CD4-positive, alpha-beta T cell treated with Interferon gamma for 1 hour (primary cell): Measurements from ENCODE around the gene FAM98A.

Experiments used
- DNase-seq: peaks from one replicate; pipeline ENCODE4 v3.0.0-alpha.2; 2020

The FAM98A gene

DNA sequence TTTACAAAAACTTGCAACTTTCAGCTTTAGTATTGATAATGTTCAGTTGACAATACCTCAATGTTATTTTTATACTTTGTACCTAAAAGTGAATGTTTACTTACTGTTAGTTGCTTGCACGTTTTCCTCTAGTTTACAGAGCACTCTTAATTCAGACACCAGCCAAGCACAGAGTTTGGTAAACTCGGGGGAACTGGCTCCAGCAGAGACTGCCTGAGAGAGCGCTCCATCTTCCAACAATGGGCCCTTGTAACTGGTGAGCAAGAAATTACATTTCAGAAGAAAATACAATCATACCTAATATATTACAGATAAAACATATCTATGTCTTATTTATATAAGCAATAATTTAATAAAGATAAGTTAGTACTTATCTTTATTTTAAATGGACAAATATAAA lies 3.7 kb downstream of the FAM98A start:
- no peak for DNase-seq

DNA sequence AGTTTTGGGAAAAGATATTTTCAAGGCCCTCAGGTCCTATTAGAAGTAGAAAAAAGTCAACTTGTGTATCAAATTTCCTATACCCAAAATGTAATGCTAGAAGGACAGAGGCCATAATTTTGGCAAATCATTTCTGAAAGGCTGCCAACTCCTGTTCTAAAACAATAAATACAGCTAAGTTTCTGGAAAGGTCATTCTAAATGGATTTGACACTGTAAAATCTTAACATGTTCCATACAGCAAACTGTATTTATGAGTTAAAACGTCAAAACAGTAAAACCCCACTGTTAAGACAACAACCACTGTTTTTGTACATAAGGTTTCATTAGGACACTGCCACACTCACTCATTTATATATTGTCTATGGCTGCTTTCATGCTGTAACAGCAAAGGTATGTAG lies 9.7 kb downstream of the FAM98A start:
- no peak for DNase-seq

DNA sequence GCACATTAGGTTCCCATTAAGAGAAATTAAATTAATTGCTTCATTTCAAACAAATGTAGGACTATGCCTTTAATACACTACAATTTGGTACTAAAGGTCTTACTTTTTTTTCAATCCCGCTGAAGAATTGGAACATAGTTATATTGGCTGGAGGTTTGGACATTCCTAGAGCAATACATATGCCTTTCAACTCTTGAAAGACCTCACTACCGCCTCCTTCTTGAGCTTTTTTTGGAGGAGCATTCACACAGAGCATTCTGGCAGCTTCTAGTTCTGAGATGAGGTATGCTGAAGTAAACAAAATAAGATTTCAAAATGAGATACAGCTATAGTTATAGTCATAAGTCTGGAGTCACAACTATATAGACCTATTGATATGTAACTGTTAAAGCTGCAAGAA lies 10.9 kb downstream of the FAM98A start:
- DNase-seq = no peak

DNA sequence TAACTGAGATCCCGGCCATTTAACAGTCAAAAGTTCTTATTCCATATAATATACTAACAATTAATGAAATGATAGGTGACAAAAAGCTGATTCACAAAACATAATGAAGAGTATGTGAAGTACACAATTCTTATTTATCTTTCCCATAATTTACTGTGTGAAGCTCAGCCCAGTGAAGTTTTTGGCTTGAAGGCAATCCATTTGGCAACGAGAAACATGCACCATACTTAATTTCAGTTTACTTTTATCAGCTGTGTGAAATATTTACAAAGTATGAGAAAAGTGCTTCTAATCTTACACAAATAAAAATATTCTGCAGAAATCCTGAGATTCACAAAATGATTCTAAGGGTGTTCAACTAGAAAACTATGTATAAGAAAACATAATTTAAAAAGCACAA lies 12.3 kb downstream of the FAM98A start:
- no peak for DNase-seq

DNA sequence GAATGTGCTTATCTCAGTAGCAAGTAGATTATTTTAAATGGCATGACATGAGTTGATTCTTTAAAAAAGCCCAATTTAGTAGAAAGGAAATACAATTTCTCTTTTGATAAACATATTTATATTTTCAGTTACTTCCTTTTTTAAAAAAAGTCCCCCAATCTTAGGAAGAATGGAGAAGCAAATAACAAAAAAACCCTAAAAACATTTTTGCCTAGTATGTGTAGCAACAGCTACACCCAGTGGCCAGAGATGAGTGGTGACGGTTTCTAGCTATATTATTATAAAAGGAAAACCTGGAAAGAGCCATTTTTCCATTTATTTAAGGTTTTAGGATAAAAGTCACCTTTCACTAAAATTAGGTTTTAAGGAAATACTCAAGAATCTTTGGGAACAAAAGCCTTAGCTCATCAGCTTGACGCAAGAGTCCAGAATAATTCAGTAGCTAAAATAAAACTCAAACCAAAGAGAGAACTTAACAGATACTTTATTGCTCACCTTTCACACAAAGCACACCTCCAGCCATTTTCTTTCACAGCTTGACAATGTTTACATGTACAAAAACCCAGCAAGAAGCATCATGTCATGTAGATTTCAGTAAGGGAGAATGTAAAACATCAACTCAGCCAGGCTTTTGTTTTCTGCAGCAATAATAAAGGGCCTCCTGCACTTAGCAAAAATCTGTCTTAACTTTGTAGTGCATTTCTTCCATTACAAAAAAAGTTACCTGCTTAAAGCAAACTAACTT lies 15.7 kb downstream of the FAM98A start:
- no peak for DNase-seq

DNA sequence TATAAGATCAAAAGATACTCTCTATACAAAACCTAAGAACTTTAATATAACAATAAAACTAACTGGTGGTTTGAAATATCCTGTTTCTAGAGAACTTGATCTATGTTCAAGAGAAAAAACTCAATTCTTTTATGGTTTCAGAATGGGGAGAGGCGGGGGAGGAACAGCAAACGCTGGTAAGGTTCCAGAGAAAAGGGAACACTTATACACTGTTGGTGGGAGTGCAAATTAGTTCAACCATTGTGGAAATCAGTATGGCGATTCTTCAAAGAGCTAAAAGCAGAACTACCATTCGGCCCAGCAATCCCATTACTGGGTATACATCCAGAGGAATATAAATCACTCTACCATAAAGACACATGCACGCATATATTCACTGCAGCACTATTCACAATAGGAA lies 17.2 kb downstream of the FAM98A start:
- no peak for DNase-seq

DNA sequence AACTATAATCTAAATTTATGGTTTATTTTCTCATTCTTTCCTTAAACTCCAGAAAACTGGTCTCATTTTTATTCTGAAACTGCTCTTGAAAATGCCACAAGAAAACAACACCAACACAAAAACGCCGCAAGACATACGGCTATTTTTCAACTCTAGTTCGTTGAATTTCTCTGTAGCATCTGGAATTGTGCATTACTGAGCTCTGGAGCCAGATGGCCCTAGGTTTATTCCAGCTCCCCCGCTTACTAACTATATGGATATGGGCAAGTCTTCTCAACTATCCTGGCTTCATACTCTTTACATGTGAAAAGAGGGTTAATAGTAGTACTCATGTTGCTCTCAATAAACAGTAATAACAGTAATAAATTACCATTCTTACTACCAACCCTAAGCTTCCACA lies 19.9 kb downstream of the FAM98A start:
- no peak for DNase-seq

DNA sequence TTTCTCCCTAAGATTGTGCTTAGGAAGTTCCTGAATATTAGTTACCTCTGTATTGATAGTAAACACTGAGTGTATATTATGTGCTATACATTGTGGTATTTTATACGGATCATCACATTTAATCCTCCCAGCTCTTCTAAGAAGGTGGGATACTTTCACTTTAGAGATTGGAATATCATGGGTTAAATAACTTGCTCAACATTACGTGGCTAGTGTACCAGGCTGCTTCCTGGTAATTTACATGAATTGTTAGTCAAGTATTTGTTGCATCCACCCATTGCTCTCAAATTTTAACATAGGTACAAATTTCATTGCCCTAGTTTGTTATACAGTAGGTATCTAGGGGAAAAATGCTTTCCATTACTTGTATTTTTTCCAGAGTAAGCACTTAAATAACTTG lies 21.4 kb downstream of the FAM98A start:
- DNase-seq = no peak

DNA sequence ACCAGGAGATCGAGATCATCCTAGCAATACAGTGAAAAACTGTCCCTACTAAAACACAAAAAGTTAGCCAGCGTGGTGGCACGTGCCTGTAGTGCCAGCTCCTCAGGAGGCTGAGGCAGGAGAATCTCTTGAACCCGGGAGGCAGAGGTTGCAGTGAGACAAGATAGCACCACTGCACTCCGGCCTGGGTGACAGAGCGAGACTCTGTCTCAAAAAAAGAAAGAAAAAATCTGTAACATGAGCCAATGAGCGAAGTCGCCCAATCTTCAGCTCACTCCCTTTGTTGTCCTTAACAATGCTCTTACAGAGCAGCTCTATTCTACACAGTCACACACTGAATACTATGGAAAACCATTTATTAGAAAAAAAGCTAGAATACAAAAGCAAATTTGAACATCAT lies 22.0 kb downstream of the FAM98A start:
- DNase-seq = no peak

DNA sequence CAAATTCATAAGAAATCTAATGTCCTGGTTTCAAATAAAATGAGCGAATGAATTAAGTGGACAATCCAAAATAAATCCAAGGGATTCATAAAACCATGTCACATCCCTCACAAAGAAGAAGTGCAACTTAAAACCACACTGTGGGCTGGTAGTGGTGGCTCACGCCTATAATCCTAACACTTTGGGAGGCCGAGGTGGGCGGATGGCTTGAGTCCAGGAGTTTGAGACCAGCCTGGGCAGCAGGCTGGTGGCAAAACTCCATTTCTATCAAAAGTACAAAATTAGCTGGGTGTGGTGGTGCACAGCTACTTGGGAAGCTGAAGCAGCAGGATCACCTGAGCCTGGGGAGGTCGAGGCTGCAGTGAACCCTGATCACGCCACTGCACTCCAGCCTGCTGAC lies 25.4 kb downstream of the FAM98A start:
- no peak for DNase-seq

DNA sequence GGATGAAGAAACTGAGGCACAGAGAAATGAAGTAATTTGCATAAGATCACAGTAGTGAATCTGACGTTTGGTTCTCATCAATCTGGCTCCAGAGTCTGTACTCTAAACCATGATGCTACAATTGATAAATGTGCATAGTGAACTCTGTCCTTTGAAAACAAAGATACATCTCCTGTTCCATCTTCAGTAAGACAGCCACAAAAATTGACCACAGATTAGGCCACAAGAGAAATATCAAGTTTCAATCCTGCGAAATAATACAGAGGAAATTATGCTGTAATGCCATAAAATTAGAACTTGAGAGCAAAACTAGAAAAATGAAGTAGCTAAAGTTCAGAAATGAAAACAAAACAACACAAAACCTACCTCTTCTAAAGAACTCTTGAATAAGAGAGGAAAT lies 28.4 kb downstream of the FAM98A start:
- DNase-seq = no peak

DNA sequence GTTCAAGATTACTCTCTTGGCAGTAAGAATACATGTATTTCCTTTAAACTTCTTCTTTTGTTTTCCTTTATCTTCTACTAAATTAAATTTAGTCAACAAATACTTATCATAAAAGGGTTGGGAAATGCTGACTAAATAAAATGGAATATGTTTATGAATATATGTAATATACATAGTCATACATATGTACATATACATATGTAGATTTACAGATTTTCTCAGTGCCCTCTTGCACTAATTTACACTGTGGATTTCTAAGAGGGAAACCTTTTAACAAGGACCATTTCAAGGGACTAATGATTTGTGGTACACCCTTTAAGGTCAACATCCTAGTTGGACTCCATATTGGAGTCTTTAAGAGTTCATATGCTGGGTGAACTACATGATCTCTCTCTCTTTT lies 37.2 kb downstream of the FAM98A start:
- DNase-seq = no peak

DNA sequence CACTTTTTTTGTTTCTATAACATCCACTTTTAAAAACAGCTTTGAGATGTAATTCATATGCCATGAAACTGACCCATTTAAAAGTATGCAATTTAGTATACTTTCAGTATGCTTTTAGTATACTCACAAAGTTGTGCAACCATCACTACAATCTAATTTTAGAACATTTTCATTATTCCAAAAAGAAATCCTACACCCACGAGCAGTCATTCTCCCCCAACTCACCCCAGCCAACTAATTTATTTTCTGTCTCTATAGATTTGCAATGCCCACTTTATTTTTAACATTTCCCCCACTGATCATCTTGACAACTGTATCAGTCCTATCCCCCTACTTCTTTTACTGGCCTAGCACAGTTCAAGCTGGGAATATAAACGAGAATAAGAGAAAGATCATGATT lies 39.1 kb downstream of the FAM98A start:
- no peak for DNase-seq

DNA sequence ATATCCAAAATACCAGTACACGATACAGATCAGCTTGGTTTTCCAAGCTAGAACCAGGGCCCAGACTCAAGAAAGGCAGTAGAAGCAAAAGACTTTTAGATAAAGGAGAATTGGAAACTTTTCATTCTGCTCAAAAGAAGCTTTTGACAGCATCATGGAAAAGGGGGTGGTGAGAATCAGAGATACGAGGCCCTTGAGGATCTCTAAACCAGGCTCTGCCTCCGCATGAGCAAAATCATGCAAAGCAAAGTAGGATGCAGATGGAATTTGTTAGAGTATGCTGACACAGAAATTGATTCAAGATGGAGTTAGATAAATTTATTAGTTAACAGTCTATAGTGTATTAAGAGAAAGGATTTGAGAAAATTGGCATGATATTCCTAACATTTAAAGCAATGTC lies 39.8 kb downstream of the FAM98A start:
- no peak for DNase-seq

DNA sequence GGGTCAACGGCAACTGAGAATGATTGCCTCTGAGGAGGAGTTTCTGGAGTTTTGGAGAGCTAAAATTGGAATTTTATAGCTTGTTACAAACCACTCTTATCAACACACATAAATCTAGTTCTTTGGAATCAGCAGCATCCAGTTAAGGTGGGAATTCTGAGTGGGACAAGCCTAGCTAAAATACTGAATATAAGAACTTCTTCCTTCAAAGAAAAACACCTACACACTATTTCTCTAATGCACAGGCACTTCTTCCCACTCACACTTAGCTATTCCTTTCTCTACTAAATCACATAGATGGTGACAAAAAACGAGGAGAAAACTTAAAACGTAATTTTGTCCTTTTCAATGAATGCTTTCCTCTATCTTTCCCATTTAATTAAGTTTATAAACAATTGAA lies 43.4 kb downstream of the FAM98A start:
- no peak for DNase-seq

DNA sequence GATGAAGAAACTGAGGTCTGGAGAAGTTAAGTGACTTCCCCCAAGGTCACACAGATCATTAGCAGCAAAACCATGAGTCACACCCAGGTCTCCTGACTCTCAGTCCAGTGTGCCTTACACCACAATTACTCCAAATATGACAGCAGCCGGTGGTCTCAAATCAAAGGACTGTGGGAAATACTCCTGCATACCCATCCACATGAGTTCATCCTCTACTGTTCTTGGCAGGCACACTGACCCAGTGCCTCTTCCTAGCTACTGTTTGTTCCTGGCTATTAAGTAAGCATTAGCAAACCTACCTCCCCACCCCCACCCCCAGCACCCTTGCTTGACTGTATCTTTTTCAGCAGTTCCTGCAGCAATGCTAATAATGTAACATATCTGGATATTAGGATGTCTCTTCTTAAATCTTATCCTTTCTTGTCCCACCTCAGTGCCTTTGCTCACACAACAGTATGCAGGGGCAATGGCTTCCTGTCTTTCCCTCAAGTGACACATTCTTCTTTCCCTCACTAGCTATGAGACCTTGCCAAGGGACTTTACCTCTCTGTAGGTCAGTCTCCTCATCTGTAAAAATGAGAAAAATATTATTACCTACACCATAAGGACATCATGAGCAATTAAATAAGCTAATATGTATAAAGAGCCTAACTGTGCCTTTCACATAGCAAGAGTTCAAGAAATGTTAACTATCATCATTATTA lies 46.2 kb downstream of the FAM98A start:
- DNase-seq = no peak

DNA sequence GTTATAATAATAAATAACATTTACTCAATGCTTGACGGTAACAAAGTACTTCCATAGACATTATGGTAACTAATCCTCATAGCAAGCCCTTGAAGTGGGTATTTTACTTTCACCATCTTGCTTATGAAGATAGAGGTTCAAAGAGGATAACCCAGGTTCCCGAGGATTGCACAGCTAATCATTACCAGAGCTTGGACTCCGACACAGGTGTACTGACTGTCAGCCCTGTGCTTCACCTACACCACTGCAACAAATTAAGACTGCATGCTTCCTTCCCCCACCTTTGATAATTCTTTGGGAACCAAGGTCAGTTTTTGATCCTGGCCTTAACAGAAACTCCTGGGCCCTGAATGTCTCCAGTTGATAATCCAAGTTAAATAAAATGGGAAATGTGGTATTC lies 48.9 kb downstream of the FAM98A start:
- DNase-seq = no peak

DNA sequence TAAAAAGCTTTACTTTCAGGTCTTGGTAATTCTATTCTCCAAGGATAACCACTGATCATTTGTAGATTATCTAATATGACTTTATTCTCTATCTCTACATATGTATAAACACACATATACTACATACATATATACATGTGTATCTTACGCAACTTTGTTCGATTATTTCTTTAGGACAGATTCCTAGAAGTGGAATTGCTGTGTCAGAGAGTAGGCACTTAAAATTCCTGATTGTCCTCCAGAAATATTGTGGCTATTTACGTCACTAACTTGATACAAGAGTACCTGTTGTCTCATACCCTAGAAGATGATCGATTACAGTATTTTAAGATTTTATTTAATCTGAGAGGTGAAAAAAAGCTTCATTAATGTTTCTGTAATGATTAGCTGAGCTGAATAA lies 57.9 kb downstream of the FAM98A start:
- no peak for DNase-seq

DNA sequence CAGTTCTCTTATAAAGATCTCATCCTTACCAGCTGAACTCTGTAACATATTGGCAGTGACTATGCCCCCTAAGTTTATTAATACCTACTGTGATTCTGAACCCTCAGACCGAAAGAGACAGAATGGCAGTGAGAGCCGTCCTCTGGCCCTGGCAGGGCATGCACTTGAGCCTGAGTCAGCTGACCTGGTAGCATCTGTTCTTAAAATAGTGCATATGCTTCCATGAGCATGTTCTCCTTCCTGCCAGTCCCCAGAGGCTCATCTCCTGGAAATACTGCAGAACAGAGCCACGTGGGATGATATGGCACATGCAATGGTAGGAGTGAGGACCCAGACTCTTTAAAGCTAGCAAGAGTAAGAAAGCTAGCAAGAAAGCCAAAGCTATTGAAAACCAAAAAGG lies 63.7 kb downstream of the FAM98A start:
- no peak for DNase-seq
